Measurements from ENCODE around the gene IQSEC3. TPM values are rescaled to one million over a fixed set of nuclear protein-coding genes. Genes with fewer than 3 reads are reported as not detected.

The IQSEC3 gene
- polyA plus RNA-seq, 1 donor, result 2.7 TPM

- H3K4me3 ChIP-seq (ENCODE audit: low read length), result no peak overlapping the region
- no peaks in the 10 kb centered on the region for H3K27me3 ChIP-seq (ENCODE audit: control insufficient read depth, insufficient read depth, low read length)
- no peaks in the 10 kb centered on the region for H3K9me3 ChIP-seq (ENCODE audit: control insufficient read depth, low read depth, low read length)
- no peaks in the 10 kb centered on the region for H3K36me3 ChIP-seq (ENCODE audit: control insufficient read depth, insufficient read depth, low read length)
- no CpG with 5 or more reads among the region's 11 CpGs for WGBS (ENCODE audit: insufficient coverage, low lambda C conversion rate)
- H3K4me1 ChIP-seq (ENCODE audit: control insufficient read depth, insufficient read depth, low read length), result peaks cover 5% of the 10 kb centered on the region
- peak; percentile 31 to 59 for DNase-seq
- no peak overlapping the region for H3K27ac ChIP-seq (ENCODE audit: low read length)
Observed at GRCh38 chr12:111699-112493, 45.3 kb downstream of the IQSEC3 start.

DNA sequence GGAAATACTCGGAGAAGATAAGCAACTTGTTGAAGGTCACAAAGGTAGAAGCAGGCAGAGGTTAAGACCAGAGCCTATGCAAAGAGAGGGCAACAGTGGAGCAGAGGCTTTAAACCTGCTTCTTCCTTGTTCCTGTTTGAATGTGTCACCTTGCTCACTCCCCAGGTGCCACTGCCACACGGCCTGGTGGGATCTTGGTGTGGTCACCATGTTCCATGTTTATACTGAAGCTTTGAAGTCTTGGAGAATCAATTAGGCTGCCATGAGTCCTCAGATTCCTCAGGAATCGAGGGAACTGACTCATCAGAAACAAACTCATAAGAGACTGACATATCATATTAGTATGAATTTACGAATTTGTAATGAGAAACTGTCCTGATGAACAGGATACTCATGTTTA is 46.8 kb downstream of the IQSEC3 start:
- no peak overlapping the region for H3K4me3 ChIP-seq (ENCODE audit: low read length)
- H3K27ac ChIP-seq (ENCODE audit: low read length), result no peak overlapping the region
- no peaks in the 10 kb centered on the region for H3K9me3 ChIP-seq (ENCODE audit: control insufficient read depth, low read depth, low read length)
- H3K36me3 ChIP-seq (ENCODE audit: control insufficient read depth, insufficient read depth, low read length), result no peaks in the 10 kb centered on the region
- no CpG with 5 or more reads among the region's 4 CpGs for WGBS (ENCODE audit: insufficient coverage, low lambda C conversion rate)
- no peak for DNase-seq
- H3K27me3 ChIP-seq (ENCODE audit: control insufficient read depth, insufficient read depth, low read length), result no peaks in the 10 kb centered on the region
- H3K4me1 ChIP-seq (ENCODE audit: control insufficient read depth, insufficient read depth, low read length), result peaks cover 5% of the 10 kb centered on the region

- Histone ChIP-seq H3K4me3 (ENCODE audit: low read length) (no peak overlapping the region), H3K36me3 (ENCODE audit: control insufficient read depth, insufficient read depth, low read length) (no peaks in the 10 kb centered on the region), H3K27me3 (ENCODE audit: control insufficient read depth, insufficient read depth, low read length) (peaks cover 6% of the 10 kb centered on the region), H3K4me1 (ENCODE audit: control insufficient read depth, insufficient read depth, low read length) (peaks cover 5% of the 10 kb centered on the region), H3K27ac (ENCODE audit: low read length) (no peak overlapping the region), H3K9me3 (ENCODE audit: control insufficient read depth, low read depth, low read length) (no peaks in the 10 kb centered on the region)
- no CpG with 5 or more reads among the region's 4 CpGs for WGBS (ENCODE audit: insufficient coverage, low lambda C conversion rate)
- DNase-seq, result no peak
Observed at GRCh38 chr12:114626-115211, 48.2 kb downstream of the IQSEC3 start.

DNA sequence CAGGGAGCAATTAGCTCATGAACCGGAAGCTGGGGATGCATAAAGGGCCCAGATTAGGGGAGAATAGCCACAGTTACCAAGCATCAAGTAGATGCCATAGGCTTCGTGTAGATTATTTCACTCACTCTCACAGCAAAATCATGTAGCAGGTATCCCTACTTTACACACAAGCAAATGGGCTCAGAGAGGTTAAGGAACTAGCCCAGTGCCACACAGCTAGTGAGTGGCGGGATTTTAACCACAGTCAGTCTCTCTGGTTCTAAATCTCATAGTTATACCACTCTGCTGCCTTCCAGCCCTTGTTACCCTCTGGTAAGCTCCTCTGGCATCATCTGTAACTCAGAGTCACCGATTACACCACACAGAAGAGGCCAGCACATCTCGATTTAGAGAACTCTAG is 49.0 kb downstream of the IQSEC3 start:
- 100% methylated on average over 2 of the region's 5 CpGs for WGBS (ENCODE audit: insufficient coverage, low lambda C conversion rate)
- Histone ChIP-seq H3K9me3 (ENCODE audit: control insufficient read depth, low read depth, low read length) (no peaks in the 10 kb centered on the region), H3K4me3 (ENCODE audit: low read length) (no peak overlapping the region), H3K36me3 (ENCODE audit: control insufficient read depth, insufficient read depth, low read length) (no peaks in the 10 kb centered on the region), H3K27ac (ENCODE audit: low read length) (no peak overlapping the region), H3K27me3 (ENCODE audit: control insufficient read depth, insufficient read depth, low read length) (peaks cover 6% of the 10 kb centered on the region), H3K4me1 (ENCODE audit: control insufficient read depth, insufficient read depth, low read length) (peaks cover 5% of the 10 kb centered on the region)
- no peak for DNase-seq

DNA sequence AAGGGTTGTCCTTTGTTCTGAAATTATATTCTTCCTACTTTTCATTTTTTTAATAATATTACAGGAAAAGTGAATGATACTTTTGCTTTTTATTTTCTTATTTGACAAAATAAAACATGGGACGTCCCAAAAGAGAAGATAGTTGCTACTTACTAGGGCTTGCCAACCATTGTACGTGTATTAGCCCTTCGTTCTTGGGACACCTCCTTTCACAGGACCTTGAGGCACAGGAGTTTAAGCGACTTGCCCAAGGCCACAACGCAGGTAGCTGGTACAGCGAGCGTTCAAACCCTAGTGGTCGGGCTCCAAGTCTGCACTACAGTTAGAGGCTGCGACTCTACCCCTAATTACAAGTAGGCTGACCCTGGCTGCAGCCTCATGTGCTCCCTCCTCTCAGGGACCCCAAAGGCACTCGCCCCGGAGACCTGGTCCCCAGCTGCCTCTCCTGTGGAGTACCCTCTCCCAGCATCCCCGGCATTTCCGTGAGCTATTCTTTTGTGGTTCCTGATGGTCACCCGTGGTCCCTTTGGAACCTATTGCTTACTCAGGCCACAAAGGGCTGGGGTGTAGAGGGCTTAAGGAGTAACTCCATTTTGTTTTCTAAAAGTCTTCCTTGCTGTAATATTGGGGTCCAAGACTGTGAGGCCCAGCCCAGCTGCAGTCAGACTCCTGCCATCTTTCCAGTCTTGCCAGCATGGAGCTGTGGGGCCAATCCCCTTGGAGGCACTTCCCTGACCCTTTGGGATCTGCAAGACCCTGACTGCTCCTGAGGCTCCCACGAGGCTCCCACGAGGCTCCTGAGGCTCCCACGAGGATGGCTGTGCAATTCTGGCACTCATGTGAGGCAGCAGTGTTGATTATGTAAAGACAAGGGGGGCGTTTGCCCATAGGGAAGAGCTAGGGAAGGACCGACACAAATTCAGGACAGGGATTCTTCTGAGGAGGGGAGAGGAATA is 49.7 kb downstream of the IQSEC3 start:
- DNase-seq, result no peak
- H3K27me3 ChIP-seq (ENCODE audit: control insufficient read depth, insufficient read depth, low read length), result peaks cover 6% of the 10 kb centered on the region
- WGBS (ENCODE audit: insufficient coverage, low lambda C conversion rate), result 84% methylated on average over 3 of the region's 19 CpGs
- H3K9me3 ChIP-seq (ENCODE audit: control insufficient read depth, low read depth, low read length), result no peaks in the 10 kb centered on the region
- peaks cover 5% of the 10 kb centered on the region for H3K4me1 ChIP-seq (ENCODE audit: control insufficient read depth, insufficient read depth, low read length)
- no peak overlapping the region for H3K4me3 ChIP-seq (ENCODE audit: low read length)
- H3K27ac ChIP-seq (ENCODE audit: low read length), result no peak overlapping the region
- no peaks in the 10 kb centered on the region for H3K36me3 ChIP-seq (ENCODE audit: control insufficient read depth, insufficient read depth, low read length)

DNA sequence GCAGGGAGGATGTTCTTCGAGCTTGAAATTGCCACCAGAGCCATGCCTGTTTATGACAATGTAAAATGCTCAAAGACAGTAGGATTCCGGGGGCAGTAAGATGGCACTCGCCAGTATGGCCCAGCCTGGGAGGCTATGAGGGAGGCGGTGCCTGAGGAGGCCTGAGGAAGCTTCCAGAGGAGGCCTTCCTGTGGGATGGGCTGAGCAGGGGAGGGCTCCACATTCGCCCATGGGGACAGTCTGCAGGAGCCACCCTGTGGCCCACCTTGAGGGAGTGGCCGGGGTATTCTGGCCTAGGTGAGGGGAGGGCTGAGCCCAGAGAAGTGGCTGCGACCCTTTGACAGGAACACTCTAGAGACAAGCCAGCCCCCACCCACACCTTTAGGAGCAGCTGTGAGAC is 50.7 kb downstream of the IQSEC3 start:
- peaks cover 4% of the 10 kb centered on the region for H3K4me1 ChIP-seq (ENCODE audit: control insufficient read depth, insufficient read depth, low read length)
- WGBS (ENCODE audit: insufficient coverage, low lambda C conversion rate), result no CpG with 5 or more reads among the region's 7 CpGs
- H3K4me3 ChIP-seq (ENCODE audit: low read length), result no peak overlapping the region
- no peaks in the 10 kb centered on the region for H3K9me3 ChIP-seq (ENCODE audit: control insufficient read depth, low read depth, low read length)
- DNase-seq, result no peak
- no peak overlapping the region for H3K27ac ChIP-seq (ENCODE audit: low read length)
- peaks cover 6% of the 10 kb centered on the region for H3K27me3 ChIP-seq (ENCODE audit: control insufficient read depth, insufficient read depth, low read length)
- no peaks in the 10 kb centered on the region for H3K36me3 ChIP-seq (ENCODE audit: control insufficient read depth, insufficient read depth, low read length)

GRCh38 chr12:117816-118345 is 51.3 kb downstream of the IQSEC3 start:
- H3K4me1 ChIP-seq (ENCODE audit: control insufficient read depth, insufficient read depth, low read length), result no peaks in the 10 kb centered on the region
- no peaks in the 10 kb centered on the region for H3K36me3 ChIP-seq (ENCODE audit: control insufficient read depth, insufficient read depth, low read length)
- H3K4me3 ChIP-seq (ENCODE audit: low read length), result no peak overlapping the region
- WGBS (ENCODE audit: insufficient coverage, low lambda C conversion rate), result no CpG with 5 or more reads among the region's 8 CpGs
- H3K27me3 ChIP-seq (ENCODE audit: control insufficient read depth, insufficient read depth, low read length), result peaks cover 6% of the 10 kb centered on the region
- DNase-seq, result no peak
- H3K9me3 ChIP-seq (ENCODE audit: control insufficient read depth, low read depth, low read length), result no peaks in the 10 kb centered on the region
- H3K27ac ChIP-seq (ENCODE audit: low read length), result no peak overlapping the region

DNA sequence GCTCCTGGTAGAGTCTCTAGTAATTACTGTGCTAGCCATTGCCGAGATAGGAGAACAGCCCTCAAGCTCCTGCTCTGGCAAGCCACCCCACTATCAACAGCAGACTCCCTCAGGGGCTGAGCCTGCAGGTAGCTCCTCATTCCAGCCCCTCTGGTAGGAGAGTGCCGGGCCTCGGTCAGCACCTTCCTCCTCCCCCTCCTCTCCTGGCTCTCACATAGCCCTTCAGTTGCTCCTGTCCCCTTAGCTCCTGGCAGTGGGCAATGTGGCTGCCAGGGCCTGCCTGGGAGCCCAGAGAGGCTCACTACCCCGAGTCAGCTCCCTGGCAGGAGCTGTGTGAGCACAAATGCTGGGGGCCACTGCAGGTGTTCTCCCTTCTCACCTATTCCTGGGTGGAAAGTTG is 52.0 kb downstream of the IQSEC3 start:
- WGBS (ENCODE audit: insufficient coverage, low lambda C conversion rate), result no CpG with 5 or more reads among the region's 4 CpGs
- no peaks in the 10 kb centered on the region for H3K4me1 ChIP-seq (ENCODE audit: control insufficient read depth, insufficient read depth, low read length)
- H3K27ac ChIP-seq (ENCODE audit: low read length), result no peak overlapping the region
- H3K27me3 ChIP-seq (ENCODE audit: control insufficient read depth, insufficient read depth, low read length), result peaks cover 6% of the 10 kb centered on the region
- H3K4me3 ChIP-seq (ENCODE audit: low read length), result no peak overlapping the region
- no peaks in the 10 kb centered on the region for H3K9me3 ChIP-seq (ENCODE audit: control insufficient read depth, low read depth, low read length)
- no peak for DNase-seq
- H3K36me3 ChIP-seq (ENCODE audit: control insufficient read depth, insufficient read depth, low read length), result no peaks in the 10 kb centered on the region

- Histone ChIP-seq H3K9me3 (ENCODE audit: control insufficient read depth, low read depth, low read length) (no peaks in the 10 kb centered on the region), H3K4me1 (ENCODE audit: control insufficient read depth, insufficient read depth, low read length) (peaks cover 2% of the 10 kb centered on the region), H3K4me3 (ENCODE audit: low read length) (no peak overlapping the region), H3K27me3 (ENCODE audit: control insufficient read depth, insufficient read depth, low read length) (peaks cover 6% of the 10 kb centered on the region), H3K36me3 (ENCODE audit: control insufficient read depth, insufficient read depth, low read length) (no peaks in the 10 kb centered on the region), H3K27ac (ENCODE audit: low read length) (no peak overlapping the region)
- WGBS (ENCODE audit: insufficient coverage, low lambda C conversion rate), result no CpG with 5 or more reads among the region's 6 CpGs
- DNase-seq, result no peak
Observed at GRCh38 chr12:120951-121350, 54.4 kb downstream of the IQSEC3 start.

GRCh38 chr12:121647-122046 is 55.1 kb downstream of the IQSEC3 start:
- WGBS (ENCODE audit: insufficient coverage, low lambda C conversion rate), result no CpG with 5 or more reads among the region's 11 CpGs
- H3K4me1 ChIP-seq (ENCODE audit: control insufficient read depth, insufficient read depth, low read length), result peaks cover 4% of the 10 kb centered on the region

More at GRCh38 chr12:121647-122046, 55.1 kb downstream of the IQSEC3 start:
- Histone ChIP-seq H3K4me3 (ENCODE audit: low read length) (no peak overlapping the region), H3K27me3 (ENCODE audit: control insufficient read depth, insufficient read depth, low read length) (peaks cover 6% of the 10 kb centered on the region), H3K36me3 (ENCODE audit: control insufficient read depth, insufficient read depth, low read length) (no peaks in the 10 kb centered on the region), H3K9me3 (ENCODE audit: control insufficient read depth, low read depth, low read length) (no peaks in the 10 kb centered on the region), H3K27ac (ENCODE audit: low read length) (no peak overlapping the region)
- DNase-seq, result no peak
